ENCODE measurements around the gene GDF7. TPM values are rescaled to one million over a fixed set of nuclear protein-coding genes. Genes with fewer than 3 reads are reported as not detected.

Gene GDF7
- total and polyA plus RNA-seq, 5 donors from 2014 or later: 0.12 to 0.18 (median 0.14) TPM

- ATAC-seq (ENCODE audit: low read depth in 2 of 2): no peak
- H3K9me3 ChIP-seq (ENCODE audit: control insufficient read depth in 2 of 2, low read length in 2 of 2): no peaks in the 10 kb centered on the region
- no peak for DNase-seq
- Mint-ChIP-seq H3K4me3 (peak overlapping the region; percentile 90 to 96 (median 93)), H3K27ac (peak overlapping the region in 2 of 3 donors; percentile 97 to 98), H3K27me3 (peaks cover 10% of the 10 kb centered on the region), H3K36me3 (peaks cover 5% of the 10 kb centered on the region), H3K9me3 (no peaks in the 10 kb centered on the region), H3K4me1 (peaks cover 18 to 37% (median 30%) of the 10 kb centered on the region in 4 donors)
- H3K4me1 ChIP-seq (ENCODE audit: control insufficient read depth, insufficient read depth, low read length, poor library complexity, severe bottlenecking): peaks cover 21% of the 10 kb centered on the region
- H3K27me3 ChIP-seq (ENCODE audit: control insufficient read depth, insufficient read depth, low read length): no peaks in the 10 kb centered on the region
- no peak overlapping the region for H3K4me3 ChIP-seq (ENCODE audit: low read depth, low read length)
- no peak overlapping the region for H3K27ac ChIP-seq (ENCODE audit: insufficient read depth, low read length, poor library complexity, severe bottlenecking)
- H3K36me3 ChIP-seq (ENCODE audit: control insufficient read depth, insufficient read depth, low read length): peaks cover 10% of the 10 kb centered on the region
Measured at GRCh38 chr2:20649576-20649975, 17.4 kb upstream of the GDF7 start.

- no peak for ATAC-seq (ENCODE audit: low read depth in 2 of 2)
- peak overlapping the region; percentile 90 to 96 (median 93) for H3K4me3 Mint-ChIP-seq
- Histone ChIP-seq H3K4me1 (ENCODE audit: control insufficient read depth, insufficient read depth, low read length, poor library complexity, severe bottlenecking) (peaks cover 21% of the 10 kb centered on the region), H3K4me3 (ENCODE audit: low read depth, low read length) (peak overlapping the region; percentile 77), H3K27ac (ENCODE audit: insufficient read depth, low read length, poor library complexity, severe bottlenecking) (no peak overlapping the region), H3K9me3 (ENCODE audit: control insufficient read depth in 2 of 2, low read length in 2 of 2) (no peaks in the 10 kb centered on the region), H3K36me3 (ENCODE audit: control insufficient read depth, insufficient read depth, low read length) (peaks cover 6% of the 10 kb centered on the region), H3K27me3 (ENCODE audit: control insufficient read depth, insufficient read depth, low read length) (no peaks in the 10 kb centered on the region)
- H3K36me3 Mint-ChIP-seq: peaks cover 1% of the 10 kb centered on the region
- H3K9me3 Mint-ChIP-seq: no peaks in the 10 kb centered on the region
- peak overlapping the region; percentile 41 to 98 (median 97) for H3K27ac Mint-ChIP-seq
- DNase-seq: no peak
- H3K27me3 Mint-ChIP-seq: peaks cover 14% of the 10 kb centered on the region
- peaks cover 18 to 37% (median 31%) of the 10 kb centered on the region in 4 donors for H3K4me1 Mint-ChIP-seq
Measured at GRCh38 chr2:20649976-20650375, 17.0 kb upstream of the GDF7 start.

GRCh38 chr2:20650393-20650876, 16.5 kb upstream of the GDF7 start:
- Mint-ChIP-seq H3K4me1 (peaks cover 18 to 37% (median 31%) of the 10 kb centered on the region in 4 donors), H3K4me3 (peak overlapping the region; percentile 90 to 96 (median 93)), H3K27ac (peak overlapping the region; percentile 41 to 98 (median 97)), H3K36me3 (no peaks in the 10 kb centered on the region), H3K9me3 (no peaks in the 10 kb centered on the region), H3K27me3 (peaks cover 19% of the 10 kb centered on the region)
- H3K27me3 ChIP-seq (ENCODE audit: control insufficient read depth, insufficient read depth, low read length): peaks cover 4% of the 10 kb centered on the region
- H3K36me3 ChIP-seq (ENCODE audit: control insufficient read depth, insufficient read depth, low read length): peaks cover 2% of the 10 kb centered on the region
- DNase-seq: peak in 2 of 3 donors; percentile 42 to 56
- ATAC-seq (ENCODE audit: low read depth in 2 of 2): no peak
- no peaks in the 10 kb centered on the region for H3K9me3 ChIP-seq (ENCODE audit: control insufficient read depth in 2 of 2, low read length in 2 of 2)
- H3K4me3 ChIP-seq (ENCODE audit: low read depth, low read length): peak overlapping the region; percentile 77
- H3K4me1 ChIP-seq (ENCODE audit: control insufficient read depth, insufficient read depth, low read length, poor library complexity, severe bottlenecking): peaks cover 21% of the 10 kb centered on the region
- peak overlapping the region; percentile 92 for H3K27ac ChIP-seq (ENCODE audit: insufficient read depth, low read length, poor library complexity, severe bottlenecking)

- no peaks in the 10 kb centered on the region for H3K9me3 Mint-ChIP-seq
- DNase-seq (peak; percentile 84 to 94 (median 92)), ATAC-seq (ENCODE audit: low read depth in 2 of 2) (peak; percentile 95 to 96)
- H3K36me3 ChIP-seq (ENCODE audit: control insufficient read depth, insufficient read depth, low read length): no peaks in the 10 kb centered on the region
- H3K27me3 Mint-ChIP-seq: peaks cover 20% of the 10 kb centered on the region
- H3K9me3 ChIP-seq (ENCODE audit: control insufficient read depth in 2 of 2, low read length in 2 of 2): no peaks in the 10 kb centered on the region
- H3K4me1 Mint-ChIP-seq: peaks cover 18 to 37% (median 31%) of the 10 kb centered on the region in 4 donors
- H3K27ac ChIP-seq (ENCODE audit: insufficient read depth, low read length, poor library complexity, severe bottlenecking): peak within 1 kb of the TSS; percentile 92
- H3K4me3 Mint-ChIP-seq: peak within 1 kb of the TSS; percentile 90 to 96 (median 93)
- H3K27ac Mint-ChIP-seq: peak within 1 kb of the TSS; percentile 97 to 99 (median 98)
- peaks cover 4% of the 10 kb centered on the region for H3K27me3 ChIP-seq (ENCODE audit: control insufficient read depth, insufficient read depth, low read length)
- H3K4me3 ChIP-seq (ENCODE audit: low read depth, low read length): peak within 1 kb of the TSS; percentile 77
- no peaks in the 10 kb centered on the region for H3K36me3 Mint-ChIP-seq
- peaks cover 21% of the 10 kb centered on the region for H3K4me1 ChIP-seq (ENCODE audit: control insufficient read depth, insufficient read depth, low read length, poor library complexity, severe bottlenecking)
Measured at GRCh38 chr2:20650877-20651730, 15.8 kb upstream of the GDF7 start, which contains the start of gene HS1BP3. Gene HS1BP3, minus strand, starts transcription at chr2:20651098. Its CDS starts 35 bp downstream, at chr2:20651063.

- peak overlapping the region; percentile 97 to 99 (median 98) for H3K27ac Mint-ChIP-seq
- H3K27me3 Mint-ChIP-seq: peaks cover 25% of the 10 kb centered on the region
- no peaks in the 10 kb centered on the region for H3K9me3 ChIP-seq (ENCODE audit: control insufficient read depth in 2 of 2, low read length in 2 of 2)
- peaks cover 18 to 37% (median 31%) of the 10 kb centered on the region in 4 donors for H3K4me1 Mint-ChIP-seq
- H3K27ac ChIP-seq (ENCODE audit: insufficient read depth, low read length, poor library complexity, severe bottlenecking): peak overlapping the region; percentile 92
- no peaks in the 10 kb centered on the region for H3K9me3 Mint-ChIP-seq
- ATAC-seq (ENCODE audit: low read depth in 2 of 2) (no peak), DNase-seq (no peak)
- H3K36me3 ChIP-seq (ENCODE audit: control insufficient read depth, insufficient read depth, low read length): no peaks in the 10 kb centered on the region
- H3K4me3 Mint-ChIP-seq: peak overlapping the region in 3 of 4 donors; percentile 86 to 94 (median 87)
- H3K27me3 ChIP-seq (ENCODE audit: control insufficient read depth, insufficient read depth, low read length): peaks cover 4% of the 10 kb centered on the region
- H3K36me3 Mint-ChIP-seq: no peaks in the 10 kb centered on the region
- H3K4me1 ChIP-seq (ENCODE audit: control insufficient read depth, insufficient read depth, low read length, poor library complexity, severe bottlenecking): peaks cover 21% of the 10 kb centered on the region
- peak overlapping the region; percentile 57 for H3K4me3 ChIP-seq (ENCODE audit: low read depth, low read length)
Measured at GRCh38 chr2:20651731-20652099, 15.2 kb upstream of the GDF7 start.

GRCh38 chr2:20652141-20652540, 14.8 kb upstream of the GDF7 start:
- DNase-seq (no peak), ATAC-seq (ENCODE audit: low read depth in 2 of 2) (no peak)
- H3K36me3 Mint-ChIP-seq: no peaks in the 10 kb centered on the region
- peak overlapping the region; percentile 48 to 86 (median 60) for H3K4me3 Mint-ChIP-seq
- peak overlapping the region; percentile 97 to 99 (median 98) for H3K27ac Mint-ChIP-seq
- Histone ChIP-seq H3K4me3 (ENCODE audit: low read depth, low read length) (no peak overlapping the region), H3K36me3 (ENCODE audit: control insufficient read depth, insufficient read depth, low read length) (no peaks in the 10 kb centered on the region), H3K27ac (ENCODE audit: insufficient read depth, low read length, poor library complexity, severe bottlenecking) (no peak overlapping the region), H3K4me1 (ENCODE audit: control insufficient read depth, insufficient read depth, low read length, poor library complexity, severe bottlenecking) (peaks cover 21% of the 10 kb centered on the region), H3K27me3 (ENCODE audit: control insufficient read depth, insufficient read depth, low read length) (peaks cover 4% of the 10 kb centered on the region), H3K9me3 (ENCODE audit: control insufficient read depth in 2 of 2, low read length in 2 of 2) (no peaks in the 10 kb centered on the region)
- H3K4me1 Mint-ChIP-seq: peaks cover 18 to 37% (median 31%) of the 10 kb centered on the region in 4 donors
- H3K9me3 Mint-ChIP-seq: no peaks in the 10 kb centered on the region
- H3K27me3 Mint-ChIP-seq: peaks cover 27% of the 10 kb centered on the region

GRCh38 chr2:20652673-20653575, 14.0 kb upstream of the GDF7 start:
- no peak for DNase-seq
- H3K27me3 ChIP-seq (ENCODE audit: control insufficient read depth, insufficient read depth, low read length): peaks cover 4% of the 10 kb centered on the region
- no peaks in the 10 kb centered on the region for H3K36me3 ChIP-seq (ENCODE audit: control insufficient read depth, insufficient read depth, low read length)
- H3K27ac ChIP-seq (ENCODE audit: insufficient read depth, low read length, poor library complexity, severe bottlenecking): no peak overlapping the region
- no peaks in the 10 kb centered on the region for H3K9me3 ChIP-seq (ENCODE audit: control insufficient read depth in 2 of 2, low read length in 2 of 2)
- Mint-ChIP-seq H3K36me3 (no peaks in the 10 kb centered on the region), H3K9me3 (no peaks in the 10 kb centered on the region), H3K4me1 (peaks cover 18 to 37% (median 31%) of the 10 kb centered on the region in 4 donors), H3K4me3 (peak overlapping the region in 3 of 4 donors; percentile 7 to 63 (median 23)), H3K27me3 (peaks cover 35% of the 10 kb centered on the region), H3K27ac (peak overlapping the region in 2 of 3 donors; percentile 18 to 98)
- H3K4me1 ChIP-seq (ENCODE audit: control insufficient read depth, insufficient read depth, low read length, poor library complexity, severe bottlenecking): peaks cover 21% of the 10 kb centered on the region
- H3K4me3 ChIP-seq (ENCODE audit: low read depth, low read length): no peak overlapping the region
- no peak for ATAC-seq (ENCODE audit: low read depth in 2 of 2)
